Stimulated activated CD4-positive, alpha-beta T cell treated with anti-CD3 and anti-CD28 coated beads, Interleukin-15, amount 100 ng/mL, for 1 hour (primary cell): ENCODE results near the gene MIPOL1.
A peak's percentile ranks its signal among the peaks of the same experiment; 100 is the strongest.

Source experiments
- DNase-seq, 2 donors: peaks; one replicate each; pipeline ENCODE4 v3.0.0-alpha.2; 2020; ENCODE audit warnings: low read depth in 1 of 2, low spot score in 1 of 2

The MIPOL1 gene

GRCh38 chr14:37594971-37595808 lies 397.5 kb downstream of the MIPOL1 start, which contains the start of the genes FOXA1 and TTC6:
FOXA1 (minus strand) TSS chr14:37595249; CDS start chr14:37594972, 277 bp downstream.
TTC6 (plus strand) TSS chr14:37595629; CDS start chr14:37622065, 26,436 bp downstream.
- DNase-seq = no peak

- DNase-seq = peak in 1 of 2 donors; percentile 61
Observed at GRCh38 chr14:37595809-37596621, 398.3 kb downstream of the MIPOL1 start.

GRCh38 chr14:37596790-37597472 lies 399.2 kb downstream of the MIPOL1 start:
- DNase-seq = no peak

- no peak for DNase-seq
Observed at GRCh38 chr14:37597538-37597913, 399.8 kb downstream of the MIPOL1 start.

- DNase-seq = no peak
Observed at GRCh38 chr14:37597914-37598746, 400.4 kb downstream of the MIPOL1 start.

GRCh38 chr14:37598747-37599506 lies 401.2 kb downstream of the MIPOL1 start:
- DNase-seq = no peak

- no peak for DNase-seq
Observed at GRCh38 chr14:37599507-37600368, 402.0 kb downstream of the MIPOL1 start.

GRCh38 chr14:37600880-37601741 lies 403.4 kb downstream of the MIPOL1 start:
- no peak for DNase-seq

GRCh38 chr14:37601865-37602264 lies 404.1 kb downstream of the MIPOL1 start:
- DNase-seq = no peak
